Measurements from ENCODE around the gene RBM8A.

DNA sequence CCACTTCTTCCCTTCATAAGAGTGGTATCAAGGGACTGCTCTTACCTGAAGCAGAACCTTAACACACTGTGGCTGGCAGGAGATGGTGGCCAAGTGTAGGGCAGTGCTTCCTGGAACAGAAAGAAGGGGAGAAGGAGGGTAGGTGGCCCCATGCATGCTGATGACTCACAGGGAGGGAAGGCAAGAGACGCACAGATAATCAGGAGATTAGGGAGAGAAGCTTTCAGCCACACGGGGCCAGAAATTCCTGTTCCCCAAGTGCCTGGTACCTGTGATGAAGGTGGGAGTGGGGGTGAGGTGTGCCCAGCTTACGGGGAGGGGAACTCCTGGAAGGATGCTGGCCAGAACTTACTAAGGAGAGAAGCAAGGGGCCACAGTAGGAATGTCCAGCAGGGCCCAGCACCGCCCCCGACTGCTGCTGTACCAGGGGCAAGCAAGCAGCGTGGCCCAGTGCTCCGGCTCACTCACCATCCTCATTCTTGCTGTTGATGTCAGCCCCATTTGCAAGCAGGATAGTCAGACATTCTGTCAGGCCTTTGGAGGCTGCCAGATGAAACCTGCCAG, 49.3 kb downstream of the RBM8A start:
- no peak for TF ChIP-seq CTCF (IDR thresholded peaks at IDR 0.05; ENCODE audit: low read length)
- no peak for TF ChIP-seq EZH2 (IDR thresholded peaks at IDR 0.05; ENCODE audit: borderline replicate concordance, low read length)

Measured in OCI-LY1 (cell line).